Keratinocyte (primary cell): ENCODE measurements around the gene GATAD1. TPM values are rescaled to one million over a fixed set of nuclear protein-coding genes. Genes with fewer than 3 reads are reported as not detected.

ENCODE experiments used
- DNase-seq: peaks from one replicate; pipeline ENCODE4 v3.0.0-alpha.2; 2011; ENCODE audit warnings: low read depth, missing footprints, low spot score
- FAIRE-seq: peaks from 2 replicates; lab custom pipeline; 2011; peaks lifted over from hg19 to GRCh38; lab: Jason Lieb, UNC
- H2AFZ ChIP-seq: 2 replicates; pipeline ENCODE4 v1.6.0; 2012; ENCODE audit warnings: low read length, control low read depth, inconsistent platforms; ENCODE audit not compliant: control insufficient read depth
- H3K27ac ChIP-seq: 2 replicates; pipeline ENCODE4 v1.5.1; 2011; ENCODE audit warnings: low read length; ENCODE audit not compliant: control insufficient read depth, insufficient read depth
- H3K27me3 ChIP-seq: 3 replicates; pipeline ENCODE4 v1.6.0; 2011; ENCODE audit warnings: low read length; ENCODE audit not compliant: control insufficient read depth, insufficient read depth; ENCODE audit errors: extremely low read depth
- H3K36me3 ChIP-seq, 2 experiments: 2 replicates in 1 of 2; 3 replicates in 1 of 2; pipeline ENCODE4 v1.5.1; 2011; ENCODE audit warnings: low read length in 2 of 2, mild to moderate bottlenecking in 1 of 2; ENCODE audit not compliant: control insufficient read depth in 2 of 2, insufficient read depth in 2 of 2; ENCODE audit errors: extremely low read depth in 1 of 2
- H3K4me1 ChIP-seq: 3 replicates; pipeline ENCODE4 v1.5.1; 2011; ENCODE audit warnings: low read length; ENCODE audit not compliant: control insufficient read depth, insufficient read depth; ENCODE audit errors: extremely low read depth
- H3K4me2 ChIP-seq: 3 replicates; pipeline ENCODE4 v1.6.0; 2011; ENCODE audit warnings: low read depth, low read length; ENCODE audit not compliant: control insufficient read depth, insufficient read depth; ENCODE audit errors: extremely low read depth
- H3K4me3 ChIP-seq, 3 experiments: fragments of 200-600 bp in 1 of 3; sonication (generic) in 1 of 3; 2 replicates in 2 of 3; 3 replicates in 1 of 3; pipeline ENCODE4 v1.5.1; 2011 to 2016; ENCODE audit warnings: low read length in 3 of 3, mild to moderate bottlenecking in 3 of 3, control low read depth in 2 of 3, inconsistent platforms in 1 of 3, low read depth in 1 of 3, mixed read lengths in 1 of 3, mixed run types in 1 of 3, moderate library complexity in 1 of 3; ENCODE audit not compliant: control insufficient read depth in 2 of 3, insufficient read depth in 2 of 3; ENCODE audit errors: extremely low read depth in 1 of 3
- H3K79me2 ChIP-seq: 2 replicates; pipeline ENCODE4 v1.6.0; 2012; ENCODE audit warnings: low read length; ENCODE audit not compliant: control insufficient read depth, insufficient read depth
- H3K9ac ChIP-seq: 3 replicates; pipeline ENCODE4 v1.6.0; 2011; ENCODE audit warnings: low read length; ENCODE audit not compliant: control insufficient read depth, insufficient read depth; ENCODE audit errors: extremely low read depth
- H3K9me1 ChIP-seq: 3 replicates; pipeline ENCODE4 v1.6.0; 2011; ENCODE audit warnings: low read length; ENCODE audit not compliant: control insufficient read depth, insufficient read depth; ENCODE audit errors: extremely low read depth
- H3K9me3 ChIP-seq: 2 replicates; pipeline ENCODE4 v1.5.1; 2012; ENCODE audit warnings: low read depth, low read length; ENCODE audit not compliant: control insufficient read depth
- H4K20me1 ChIP-seq: 3 replicates; pipeline ENCODE4 v1.6.0; 2011; ENCODE audit warnings: low read length; ENCODE audit not compliant: control insufficient read depth, insufficient read depth; ENCODE audit errors: extremely low read depth
- CTCF ChIP-seq, 3 experiments: IDR thresholded peaks in 1 of 3; conservative IDR thresholded peaks in 1 of 3; optimal IDR thresholded peaks in 1 of 3; 2 replicates in 2 of 3; 3 replicates in 1 of 3; pipeline versions ENCODE3 to v1.5.1; 2011; ENCODE audit warnings: low read length in 3 of 3, mild to moderate bottlenecking in 3 of 3, moderate library complexity in 2 of 3, control low read depth in 1 of 3, inconsistent platforms in 1 of 3; ENCODE audit not compliant: insufficient read depth in 2 of 3; ENCODE audit errors: extremely low read depth in 1 of 3
- EZH2 ChIP-seq: IDR thresholded peaks from one replicate; pipeline ENCODE4 v1.6.1; 2012; ENCODE audit warnings: inconsistent platforms, mild to moderate bottlenecking, low read length, moderate library complexity
- dilution Hi-C: fragments of 300-500 bp; cut with MboI; formaldehyde crosslinking; loops from one replicate; pipeline ENCODE4 v1.7.0; 2020; ENCODE audit warnings: low sequenced_read_pairs; ENCODE audit not compliant: extremely low pct_ligation_motif_present
- polyA plus RNA-seq, 5 experiments: library from polyadenylated mRNA; depleted of rRNA in 3 of 5; stranded (reverse) in 3 of 5; stranded (forward) in 1 of 5; unstranded in 1 of 5; fragments of >200 nt; gene quantifications; 1 replicate in 1 of 5; 2 replicates in 3 of 5; 3 replicates in 1 of 5; pipeline versions ENCODE4 v1.2.1 to v1.2.3, GENCODE V29; 2011 to 2012; ENCODE audit warnings: missing spikeins in 2 of 5, low read depth in 1 of 5, low replicate concordance in 1 of 5

The GATAD1 gene
- polyA plus RNA-seq, 1 donor (not counting 4 experiments of a cell fraction or from before 2014, with no cell fraction given), result 16.5 TPM

GRCh38 chr7:92427193-92427592 lies 20.1 kb upstream of the GATAD1 start:
- FAIRE-seq (no peak), DNase-seq (no peak)
- H3K4me3 ChIP-seq, result no peak overlapping the region
- no peaks in the 10 kb centered on the region for H4K20me1 ChIP-seq
- H3K36me3 ChIP-seq, result no peaks in the 10 kb centered on the region
- TF ChIP-seq CTCF (optimal IDR thresholded peaks at IDR 0.05 in 1 of 3, IDR thresholded peaks at IDR 0.05 in 1 of 3, conservative IDR thresholded peaks at IDR 0.05 in 1 of 3; ENCODE audit: extremely low read depth in 1 of 3, insufficient read depth in 2 of 3, low read length in 3 of 3) (no peak), EZH2 (no peak)
- H2AFZ ChIP-seq, result no peak overlapping the region
- no peak overlapping the region for H3K4me2 ChIP-seq
- peaks cover 3% of the 10 kb centered on the region for H3K4me1 ChIP-seq
- no peaks in the 10 kb centered on the region for H3K79me2 ChIP-seq
- no peak overlapping the region for H3K9ac ChIP-seq
- no peak overlapping the region for H3K27ac ChIP-seq
- no peaks in the 10 kb centered on the region for H3K27me3 ChIP-seq
- no peaks in the 10 kb centered on the region for H3K9me3 ChIP-seq
- dilution Hi-C loops, result no loop called here
- no peaks in the 10 kb centered on the region for H3K9me1 ChIP-seq

GRCh38 chr7:92432299-92432946 lies 14.9 kb upstream of the GATAD1 start:
- Histone ChIP-seq H3K27ac (no peak overlapping the region), H3K9ac (no peak overlapping the region), H4K20me1 (no peaks in the 10 kb centered on the region), H3K27me3 (peaks cover 3% of the 10 kb centered on the region), H3K36me3 (no peaks in the 10 kb centered on the region), H3K9me1 (no peaks in the 10 kb centered on the region), H3K4me3 (no peak overlapping the region), H3K4me1 (no peaks in the 10 kb centered on the region), H3K4me2 (no peak overlapping the region), H3K79me2 (no peaks in the 10 kb centered on the region), H2AFZ (no peak overlapping the region), H3K9me3 (no peaks in the 10 kb centered on the region)
- no peak for TF ChIP-seq EZH2
- TF ChIP-seq CTCF (optimal IDR thresholded peaks at IDR 0.05 in 1 of 3, IDR thresholded peaks at IDR 0.05 in 1 of 3, conservative IDR thresholded peaks at IDR 0.05 in 1 of 3; ENCODE audit: extremely low read depth in 1 of 3, insufficient read depth in 2 of 3, low read length in 3 of 3), result no peak
- no peak for FAIRE-seq
- dilution Hi-C loops, result no loop called here
- DNase-seq, result no peak
